Choroid plexus epithelial cell (primary cell): ENCODE results near the gene LAYN.

Experiments used
- DNase-seq: peaks from one replicate; pipeline ENCODE4 v3.0.0-alpha.2; 2010; ENCODE audit warnings: low read depth
- H3K4me3 ChIP-seq: 2 replicates; pipeline ENCODE4 v1.5.1; 2011; ENCODE audit warnings: low read depth, mild to moderate bottlenecking, control low read depth, low read length, moderate library complexity
- TF ChIP-seq, protein P1 (sequence below): conservative IDR thresholded peaks from 2 replicates; pipeline ENCODE4 v1.5.1; 2011; ENCODE audit warnings: low read depth, mild to moderate bottlenecking, control low read depth, inconsistent platforms, low read length, moderate library complexity

Gene LAYN

GRCh38 chr11:111605681-111606080 is 65.2 kb downstream of the LAYN start:
- TF ChIP-seq, protein P1, sequence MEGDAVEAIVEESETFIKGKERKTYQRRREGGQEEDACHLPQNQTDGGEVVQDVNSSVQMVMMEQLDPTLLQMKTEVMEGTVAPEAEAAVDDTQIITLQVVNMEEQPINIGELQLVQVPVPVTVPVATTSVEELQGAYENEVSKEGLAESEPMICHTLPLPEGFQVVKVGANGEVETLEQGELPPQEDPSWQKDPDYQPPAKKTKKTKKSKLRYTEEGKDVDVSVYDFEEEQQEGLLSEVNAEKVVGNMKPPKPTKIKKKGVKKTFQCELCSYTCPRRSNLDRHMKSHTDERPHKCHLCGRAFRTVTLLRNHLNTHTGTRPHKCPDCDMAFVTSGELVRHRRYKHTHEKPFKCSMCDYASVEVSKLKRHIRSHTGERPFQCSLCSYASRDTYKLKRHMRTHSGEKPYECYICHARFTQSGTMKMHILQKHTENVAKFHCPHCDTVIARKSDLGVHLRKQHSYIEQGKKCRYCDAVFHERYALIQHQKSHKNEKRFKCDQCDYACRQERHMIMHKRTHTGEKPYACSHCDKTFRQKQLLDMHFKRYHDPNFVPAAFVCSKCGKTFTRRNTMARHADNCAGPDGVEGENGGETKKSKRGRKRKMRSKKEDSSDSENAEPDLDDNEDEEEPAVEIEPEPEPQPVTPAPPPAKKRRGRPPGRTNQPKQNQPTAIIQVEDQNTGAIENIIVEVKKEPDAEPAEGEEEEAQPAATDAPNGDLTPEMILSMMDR = no peak

DNA sequence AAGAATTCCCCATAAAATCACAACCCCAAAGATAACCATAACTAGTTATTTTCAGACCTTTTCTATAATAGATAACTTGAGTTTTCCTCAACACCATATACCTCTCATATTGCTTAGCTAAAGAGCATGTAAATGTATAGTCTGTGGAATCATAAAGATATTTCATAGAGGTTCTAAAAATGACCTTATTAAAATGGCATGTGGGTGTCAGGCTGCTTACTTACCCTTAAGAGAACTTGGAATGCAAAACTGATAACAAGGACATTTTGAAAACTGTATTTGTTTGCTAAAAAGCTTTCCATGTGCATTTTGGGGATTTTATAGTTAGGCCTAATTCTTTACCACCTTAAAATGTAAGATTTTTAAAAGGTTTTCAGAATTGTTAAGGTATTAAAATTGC is 66.5 kb downstream of the LAYN start:
- TF ChIP-seq, protein P1 = no peak
- peak; percentile 68 for DNase-seq
- no peak overlapping the region for H3K4me3 ChIP-seq

More at GRCh38 chr11:111605681-111606080, 65.2 kb downstream of the LAYN start:
- no peak for DNase-seq
- H3K4me3 ChIP-seq = no peak overlapping the region

GRCh38 chr11:111607751-111608150 is 67.2 kb downstream of the LAYN start:
- H3K4me3 ChIP-seq = no peak overlapping the region
- TF ChIP-seq, protein P1 = no peak
- no peak for DNase-seq
